Endodermal cell (in vitro differentiated cells): ENCODE data around the gene TIAM2. TPM values are rescaled to one million over a fixed set of nuclear protein-coding genes. Genes with fewer than 3 reads are reported as not detected.
A peak's percentile ranks its signal among the peaks of the same experiment; 100 is the strongest.

ENCODE experiments used
- DNase-seq: peaks from one replicate; pipeline ENCODE4 v3.0.0-alpha.2; 2017
- H3K27ac ChIP-seq: 2 replicates; pipeline ENCODE4 v1.5.1; 2013; ENCODE audit warnings: mild to moderate bottlenecking, low read depth, low read length, moderate library complexity
- H3K27me3 ChIP-seq: 2 replicates; pipeline ENCODE4 v1.6.1; 2013; ENCODE audit warnings: mild to moderate bottlenecking, low read length, moderate library complexity; ENCODE audit not compliant: insufficient read depth, control insufficient read depth, poor library complexity, severe bottlenecking
- H3K36me3 ChIP-seq: 2 replicates; pipeline ENCODE4 v1.7.0; 2013; ENCODE audit warnings: mild to moderate bottlenecking, low read length, moderate library complexity; ENCODE audit not compliant: control insufficient read depth, insufficient read depth
- H3K4me1 ChIP-seq: one replicate; pipeline ENCODE4 v1.7.0; 2013; ENCODE audit warnings: low read length; ENCODE audit not compliant: control insufficient read depth, insufficient read depth
- H3K4me3 ChIP-seq: 2 replicates; pipeline ENCODE4 v1.5.1; 2013; ENCODE audit warnings: mild to moderate bottlenecking, low read length, moderate library complexity
- H3K9ac ChIP-seq: 2 replicates; pipeline ENCODE4 v1.6.1; 2013; ENCODE audit warnings: mild to moderate bottlenecking, low read length, moderate library complexity; ENCODE audit not compliant: poor library complexity, severe bottlenecking; ENCODE audit errors: extremely low read depth
- H3K9me3 ChIP-seq: 2 replicates; pipeline ENCODE4 v1.6.1; 2013; ENCODE audit warnings: mild to moderate bottlenecking, low read length, moderate library complexity; ENCODE audit not compliant: control insufficient read depth
- H3K27ac Mint-ChIP-seq: 2 replicates; pipeline ENCODE4 v1.8.0; 2020; ENCODE audit warnings: mixed read lengths
- H3K27me3 Mint-ChIP-seq: 2 replicates; pipeline ENCODE4 v1.8.0; 2021; ENCODE audit warnings: mild to moderate bottlenecking, mixed read lengths; ENCODE audit not compliant: insufficient read depth
- H3K36me3 Mint-ChIP-seq: 2 replicates; pipeline ENCODE4 v1.8.0; 2020; ENCODE audit warnings: low read depth, mixed read lengths
- H3K4me1 Mint-ChIP-seq: 2 replicates; pipeline ENCODE4 v1.8.0; 2020; ENCODE audit warnings: mixed read lengths
- H3K4me3 Mint-ChIP-seq: 2 replicates; pipeline ENCODE4 v1.8.0; 2020; ENCODE audit warnings: mild to moderate bottlenecking, moderate library complexity, mixed read lengths
- H3K9me3 Mint-ChIP-seq: 2 replicates; pipeline ENCODE4 v1.8.0; 2020; ENCODE audit warnings: mild to moderate bottlenecking, mixed read lengths
- WGBS, 2 experiments: methylation state at CpG; one replicate each; pipeline versions ENCODE4 v1.1.5 to v1.1.7; 2013; ENCODE audit warnings: missing lambda C conversion rate in 2 of 2, mixed read lengths in 1 of 2; ENCODE audit not compliant: insufficient coverage in 1 of 2, insufficient read length in 1 of 2; 5-methylcytosine and 5-hydroxymethylcytosine counted together
- total RNA-seq, 2 donors: library from RNA; stranded (reverse); fragmentation: NEBNext Ultra II Directional in 1 of 2; extraction: Animal tissue kit (Norgen Biotek cat#: 25700) in 1 of 2; gene quantifications; 2 replicates in 1 of 2; 3 replicates in 1 of 2; pipeline ENCODE4 v1.2.1, GENCODE V29; 2021
- TF ChIP-seq, protein P1 (sequence below): fragments of 200-600 bp; sonication (generic); conservative IDR thresholded peaks from 2 replicates; pipeline ENCODE4 v1.5.0; 2021; ENCODE audit warnings: antibody characterized with exemption, mild to moderate bottlenecking

Gene TIAM2
- total RNA-seq, 2 donors from 2014 or later, result 15.7 to 17.5 TPM

- Histone ChIP-seq H3K4me1 (peaks cover 12% of the 10 kb centered on the region), H3K36me3 (no peaks in the 10 kb centered on the region), H3K27me3 (no peaks in the 10 kb centered on the region), H3K9me3 (no peaks in the 10 kb centered on the region), H3K9ac (no peak overlapping the region), H3K27ac (no peak overlapping the region), H3K4me3 (no peak overlapping the region)
- no peak overlapping the region for H3K27ac Mint-ChIP-seq
- no peak for DNase-seq
- no peaks in the 10 kb centered on the region for H3K27me3 Mint-ChIP-seq
- TF ChIP-seq, protein P1, sequence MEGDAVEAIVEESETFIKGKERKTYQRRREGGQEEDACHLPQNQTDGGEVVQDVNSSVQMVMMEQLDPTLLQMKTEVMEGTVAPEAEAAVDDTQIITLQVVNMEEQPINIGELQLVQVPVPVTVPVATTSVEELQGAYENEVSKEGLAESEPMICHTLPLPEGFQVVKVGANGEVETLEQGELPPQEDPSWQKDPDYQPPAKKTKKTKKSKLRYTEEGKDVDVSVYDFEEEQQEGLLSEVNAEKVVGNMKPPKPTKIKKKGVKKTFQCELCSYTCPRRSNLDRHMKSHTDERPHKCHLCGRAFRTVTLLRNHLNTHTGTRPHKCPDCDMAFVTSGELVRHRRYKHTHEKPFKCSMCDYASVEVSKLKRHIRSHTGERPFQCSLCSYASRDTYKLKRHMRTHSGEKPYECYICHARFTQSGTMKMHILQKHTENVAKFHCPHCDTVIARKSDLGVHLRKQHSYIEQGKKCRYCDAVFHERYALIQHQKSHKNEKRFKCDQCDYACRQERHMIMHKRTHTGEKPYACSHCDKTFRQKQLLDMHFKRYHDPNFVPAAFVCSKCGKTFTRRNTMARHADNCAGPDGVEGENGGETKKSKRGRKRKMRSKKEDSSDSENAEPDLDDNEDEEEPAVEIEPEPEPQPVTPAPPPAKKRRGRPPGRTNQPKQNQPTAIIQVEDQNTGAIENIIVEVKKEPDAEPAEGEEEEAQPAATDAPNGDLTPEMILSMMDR, result no peak
- no peak overlapping the region for H3K4me3 Mint-ChIP-seq
- WGBS, 2 experiments, result 94 to 99% methylated on average over 6 to 7 of the region's 7 CpGs
- H3K9me3 Mint-ChIP-seq, result no peaks in the 10 kb centered on the region
- peaks cover 34% of the 10 kb centered on the region for H3K4me1 Mint-ChIP-seq
- no peaks in the 10 kb centered on the region for H3K36me3 Mint-ChIP-seq
These were observed 82.2 kb downstream of the TIAM2 start for GRCh38 chr6:155077331-155077730.

DNA sequence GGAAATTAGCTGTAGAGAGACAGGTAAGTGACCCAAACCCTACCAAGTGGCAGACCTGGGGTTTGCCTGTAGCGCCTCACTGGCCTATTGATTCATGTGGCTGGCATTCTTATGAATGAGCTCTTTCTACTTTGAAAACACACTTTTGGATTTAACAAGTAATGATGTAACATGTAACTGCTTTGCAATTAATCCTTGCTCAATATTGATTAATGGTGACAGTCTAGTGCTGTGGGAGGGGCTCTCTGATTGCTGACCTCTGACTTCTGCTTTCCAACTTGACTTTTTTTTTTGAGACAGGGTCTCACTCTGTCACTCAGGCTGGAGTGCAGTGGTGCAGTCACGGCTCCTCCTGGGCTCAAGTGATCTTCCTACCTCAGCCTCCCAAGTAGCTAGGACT is 82.7 kb downstream of the TIAM2 start:
- H3K4me1 ChIP-seq, result peaks cover 12% of the 10 kb centered on the region
- DNase-seq, result no peak
- no peak overlapping the region for H3K4me3 Mint-ChIP-seq
- H3K36me3 Mint-ChIP-seq, result no peaks in the 10 kb centered on the region
- no peaks in the 10 kb centered on the region for H3K27me3 ChIP-seq
- H3K9ac ChIP-seq, result no peak overlapping the region
- no peaks in the 10 kb centered on the region for H3K27me3 Mint-ChIP-seq
- H3K9me3 ChIP-seq, result no peaks in the 10 kb centered on the region
- no peak overlapping the region for H3K27ac ChIP-seq
- TF ChIP-seq, protein P1, result no peak
- no peak overlapping the region for H3K4me3 ChIP-seq
- H3K36me3 ChIP-seq, result no peaks in the 10 kb centered on the region
- peaks cover 36% of the 10 kb centered on the region for H3K4me1 Mint-ChIP-seq
- 92% methylated on average over 1 to 2 of the region's 2 CpGs for WGBS, 2 experiments
- H3K9me3 Mint-ChIP-seq, result no peaks in the 10 kb centered on the region
- no peak overlapping the region for H3K27ac Mint-ChIP-seq

- no peak overlapping the region for H3K4me3 ChIP-seq
- no peak overlapping the region for H3K9ac ChIP-seq
- H3K4me3 Mint-ChIP-seq, result no peak overlapping the region
- H3K4me1 Mint-ChIP-seq, result peaks cover 36% of the 10 kb centered on the region
- H3K9me3 Mint-ChIP-seq, result no peaks in the 10 kb centered on the region
- H3K27me3 Mint-ChIP-seq, result no peaks in the 10 kb centered on the region
- peaks cover 12% of the 10 kb centered on the region for H3K4me1 ChIP-seq
- 83 to 84% methylated on average over 8 of the region's 8 CpGs for WGBS, 2 experiments
- no peaks in the 10 kb centered on the region for H3K27me3 ChIP-seq
- DNase-seq, result no peak
- TF ChIP-seq, protein P1, result no peak
- no peak overlapping the region for H3K27ac Mint-ChIP-seq
- peak overlapping the region; percentile 14 for H3K27ac ChIP-seq
- no peaks in the 10 kb centered on the region for H3K9me3 ChIP-seq
- no peaks in the 10 kb centered on the region for H3K36me3 Mint-ChIP-seq
- H3K36me3 ChIP-seq, result no peaks in the 10 kb centered on the region
These were observed 83.2 kb downstream of the TIAM2 start for GRCh38 chr6:155078331-155078745.
